ENCODE measurements around the gene CDC42EP3.

The CDC42EP3 gene, protein sequence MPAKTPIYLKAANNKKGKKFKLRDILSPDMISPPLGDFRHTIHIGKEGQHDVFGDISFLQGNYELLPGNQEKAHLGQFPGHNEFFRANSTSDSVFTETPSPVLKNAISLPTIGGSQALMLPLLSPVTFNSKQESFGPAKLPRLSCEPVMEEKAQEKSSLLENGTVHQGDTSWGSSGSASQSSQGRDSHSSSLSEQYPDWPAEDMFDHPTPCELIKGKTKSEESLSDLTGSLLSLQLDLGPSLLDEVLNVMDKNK

DNA sequence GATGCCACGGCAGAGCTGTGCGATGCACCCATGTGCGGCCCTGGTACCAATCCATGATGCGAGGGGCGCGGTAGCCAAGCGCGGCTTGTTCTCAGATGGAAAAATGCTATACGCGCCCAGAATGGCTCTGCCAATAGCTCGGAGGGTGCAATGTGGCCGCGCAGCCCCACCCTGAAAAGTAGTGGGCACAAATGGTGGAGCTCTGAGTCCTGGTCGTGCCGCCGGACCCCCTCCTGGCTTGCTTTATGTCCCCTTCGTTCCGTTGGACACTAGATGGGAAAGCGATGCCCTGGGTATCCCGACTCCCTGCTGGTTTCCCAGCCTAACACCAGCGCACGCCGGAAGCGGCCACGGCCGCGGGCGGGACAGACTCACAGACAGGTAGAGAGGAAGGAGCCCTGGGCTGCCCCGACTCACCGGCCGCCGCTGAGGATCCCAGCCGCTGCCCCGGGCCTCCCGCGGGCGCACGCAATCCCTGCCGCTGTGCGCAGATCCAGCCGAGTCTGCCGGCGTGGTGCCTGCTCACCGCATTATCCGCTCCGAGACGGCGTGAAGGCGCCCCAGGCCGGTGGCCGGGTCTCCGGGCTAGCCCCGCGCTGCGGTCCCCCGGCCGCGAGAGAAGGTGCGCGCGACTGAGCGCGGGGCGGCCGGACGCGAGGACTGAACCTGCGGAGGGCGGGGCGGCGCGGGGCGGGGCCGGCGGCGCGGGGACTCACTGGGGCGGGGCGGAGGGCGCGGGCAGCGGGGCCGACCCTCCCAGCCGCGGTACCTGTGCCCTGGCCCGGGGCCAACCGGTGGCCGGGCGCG lies at the start of gene CDC42EP3:
Gene CDC42EP3 (minus strand): TSS at position 634 of the 807 bp plus-strand sequence. CDS start 25,055 bp downstream, outside the sequence.
- DNase-seq = peak; percentile 40

DNA sequence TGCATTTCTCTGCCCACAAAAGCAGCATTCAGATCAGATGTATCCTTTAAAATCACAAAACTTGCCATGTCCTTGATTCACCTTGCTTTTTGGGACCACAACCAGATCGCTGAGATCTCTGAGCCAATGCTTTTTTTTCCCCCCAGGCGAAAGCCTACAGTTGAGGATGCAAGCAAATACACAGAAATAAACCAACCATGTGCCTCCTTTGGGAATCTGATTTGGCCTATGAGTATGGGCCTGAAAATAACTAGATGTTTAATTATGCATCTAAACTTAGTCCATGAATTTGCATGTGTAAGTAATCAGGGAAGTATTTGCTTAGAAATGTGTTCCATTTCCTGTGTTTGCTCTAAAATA lies 49.7 kb upstream of the CDC42EP3 start:
- no peak for DNase-seq

DNA sequence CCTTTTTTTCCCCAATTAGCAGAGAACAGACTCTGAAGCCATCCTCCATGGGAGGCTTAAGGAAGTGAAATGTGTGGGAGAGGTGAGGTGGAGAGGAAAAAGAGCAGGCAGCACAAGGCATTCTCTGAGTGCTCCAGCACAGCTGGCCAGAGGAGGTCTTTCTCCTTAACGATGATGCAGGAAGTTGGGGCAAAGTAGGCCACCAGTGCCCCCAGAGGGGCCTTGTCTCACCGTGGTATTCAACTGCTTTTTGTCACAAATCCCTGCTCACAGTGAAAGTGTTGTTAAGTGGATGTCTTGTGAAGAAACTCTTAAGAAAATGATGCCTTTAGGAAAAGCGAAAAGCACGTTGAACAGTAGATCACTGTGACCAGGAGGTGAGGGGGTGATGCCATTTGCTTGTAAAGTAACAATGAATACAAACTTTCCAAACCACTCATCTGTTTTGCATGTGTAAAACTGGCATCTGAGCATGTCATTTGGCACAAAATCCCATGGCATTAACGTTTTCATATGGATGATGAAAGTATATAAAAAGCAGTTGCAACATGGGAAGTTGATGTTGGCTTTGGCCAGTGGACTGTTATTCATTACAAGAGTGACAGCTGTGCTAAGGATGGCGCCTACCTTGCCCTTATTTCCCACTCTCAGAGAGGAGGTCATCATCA lies 49.2 kb upstream of the CDC42EP3 start:
- no peak for DNase-seq

DNA sequence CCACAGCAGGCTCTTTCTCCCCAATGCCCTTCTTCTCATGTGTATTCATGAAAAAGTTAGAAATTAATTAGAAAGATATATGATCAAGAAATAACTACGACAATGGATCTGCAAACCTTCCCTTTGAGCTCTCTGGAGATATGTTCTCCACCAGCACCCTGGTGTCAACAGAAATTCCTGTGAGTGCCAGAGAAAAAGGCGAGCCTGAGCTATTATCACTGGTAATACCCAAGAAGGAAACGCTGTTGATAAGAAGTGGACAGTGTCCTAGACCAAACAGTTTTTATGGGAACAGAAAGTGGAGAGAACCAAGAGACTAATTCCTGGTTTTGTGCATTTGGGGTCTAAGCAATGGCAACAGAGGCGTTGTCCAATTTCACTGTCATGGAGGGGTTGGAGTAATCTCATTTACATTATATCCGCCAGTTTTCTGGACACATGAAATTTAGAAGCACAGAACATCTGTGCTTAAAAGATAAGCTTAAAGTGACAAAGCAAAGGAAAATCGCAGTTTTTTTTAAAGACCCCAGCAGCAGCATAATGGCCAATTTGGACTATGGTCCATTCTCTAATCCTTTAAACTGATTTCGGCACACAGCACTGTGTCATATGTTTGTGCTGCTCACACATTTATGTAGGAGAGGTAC lies 47.2 kb upstream of the CDC42EP3 start:
- no peak for DNase-seq

DNA sequence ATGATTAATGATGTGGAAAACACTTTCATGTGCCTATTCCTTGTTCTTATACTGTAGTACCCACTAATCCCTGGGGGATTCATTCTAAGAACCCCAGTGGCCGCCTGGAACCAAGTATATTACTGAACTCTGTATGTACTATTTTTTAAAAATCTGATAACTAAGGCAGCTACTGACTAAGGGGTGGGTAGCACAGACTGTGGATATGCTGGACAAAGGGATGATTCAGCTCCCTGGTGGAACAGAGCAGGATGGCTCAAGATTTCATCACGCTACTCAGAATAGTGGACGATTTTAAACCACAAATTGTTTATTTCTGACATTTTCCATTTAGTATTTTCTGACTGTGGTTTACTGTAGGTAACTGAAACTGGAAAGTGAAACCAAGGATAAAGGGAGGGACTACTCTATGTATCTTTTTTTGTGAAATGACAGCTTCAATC lies 41.8 kb upstream of the CDC42EP3 start:
- DNase-seq = no peak

DNA sequence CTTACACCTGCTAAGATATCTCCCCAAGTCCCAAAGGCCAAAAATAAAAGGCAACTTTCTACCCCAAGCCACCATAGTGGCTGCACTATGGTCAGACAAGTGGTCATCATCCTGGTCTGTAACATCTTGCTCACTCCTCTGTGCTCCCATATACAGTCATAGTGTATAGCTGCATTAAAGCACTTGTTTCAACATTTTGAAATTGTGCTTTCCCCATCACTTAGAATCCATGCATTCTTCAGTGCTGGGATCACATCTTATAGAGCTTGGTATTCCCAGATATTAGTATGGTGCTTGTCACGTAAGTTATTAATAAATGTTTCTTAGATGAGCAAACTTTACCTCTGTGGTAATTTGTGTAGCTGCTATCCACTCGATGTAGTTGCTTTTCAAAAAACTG lies 40.4 kb upstream of the CDC42EP3 start:
- no peak for DNase-seq

DNA sequence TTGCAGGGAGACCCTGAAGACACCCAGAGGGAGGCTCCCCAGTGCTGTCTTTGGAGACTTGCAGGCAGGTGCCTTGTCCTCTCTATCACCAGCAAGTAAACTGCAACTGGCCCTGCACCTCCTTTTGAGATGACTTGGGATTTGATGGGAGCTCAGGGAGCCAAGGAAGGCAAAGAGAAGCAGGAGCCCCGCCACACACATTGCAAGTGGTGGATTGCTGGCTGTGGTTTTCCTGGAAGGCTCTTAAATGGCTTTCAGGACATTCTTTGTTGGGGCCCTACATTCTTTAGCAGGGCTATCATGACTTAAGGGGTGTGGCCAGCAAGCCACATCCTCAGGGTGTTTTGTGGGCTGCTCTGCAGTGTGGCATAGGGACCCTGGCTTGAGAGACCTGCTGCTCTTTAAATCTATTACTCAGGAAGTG lies 39.9 kb upstream of the CDC42EP3 start:
- DNase-seq = no peak

DNA sequence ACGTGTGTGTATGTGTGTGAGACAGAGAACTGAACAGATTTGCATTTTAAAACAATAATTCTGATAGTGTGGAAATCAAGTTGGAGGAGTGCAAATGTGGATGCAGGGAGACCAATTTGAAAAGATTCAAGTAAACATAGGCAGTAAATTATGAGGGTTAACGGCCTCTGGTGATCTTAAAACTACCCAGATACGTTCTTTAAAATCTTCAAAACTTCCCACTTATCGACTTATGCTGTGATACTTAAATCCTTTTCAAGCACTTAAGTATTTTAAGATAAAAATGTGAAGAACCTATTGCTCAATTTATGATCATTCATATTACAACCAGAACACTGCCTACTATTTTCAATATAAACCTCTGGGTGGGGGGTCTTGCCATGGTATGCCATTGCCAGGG lies 37.7 kb upstream of the CDC42EP3 start:
- DNase-seq = no peak

DNA sequence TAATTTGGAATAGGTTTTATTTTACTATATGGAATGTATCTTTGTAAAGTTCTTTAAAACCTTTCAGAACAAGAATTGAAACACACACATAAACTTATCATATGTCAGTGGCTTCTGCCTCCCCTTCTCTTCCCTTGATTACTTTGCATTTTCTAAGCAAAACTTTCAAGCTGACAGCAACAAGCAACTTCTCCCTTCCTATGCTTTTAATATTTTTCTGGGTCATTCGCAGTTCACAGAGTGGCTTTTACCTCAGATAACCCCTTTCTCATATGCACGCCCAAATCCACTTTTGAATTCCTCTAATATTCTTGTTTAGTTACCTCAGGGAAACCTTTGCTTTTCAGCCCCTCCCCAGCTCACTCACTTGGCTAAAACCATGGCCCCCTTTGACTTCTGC lies 36.7 kb upstream of the CDC42EP3 start:
- DNase-seq = no peak

DNA sequence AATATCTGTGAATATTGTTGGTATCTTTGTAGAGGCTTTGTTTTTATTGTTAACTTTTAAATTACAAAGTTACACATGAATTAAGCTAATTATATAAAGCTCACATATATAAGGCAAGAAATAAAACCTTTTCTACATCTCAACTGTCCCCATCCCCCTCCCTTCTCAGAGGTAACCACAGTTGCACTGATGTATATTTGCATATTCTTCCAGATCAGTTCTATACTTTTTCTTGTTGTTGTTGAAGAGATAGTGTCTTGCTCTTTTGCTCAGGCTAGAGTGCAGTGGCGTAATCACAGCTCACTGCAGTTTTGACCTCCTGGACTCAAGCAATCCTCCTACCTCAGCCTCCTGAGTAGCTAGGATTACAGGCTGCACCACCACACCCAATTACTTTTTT lies 36.0 kb upstream of the CDC42EP3 start:
- DNase-seq = no peak

DNA sequence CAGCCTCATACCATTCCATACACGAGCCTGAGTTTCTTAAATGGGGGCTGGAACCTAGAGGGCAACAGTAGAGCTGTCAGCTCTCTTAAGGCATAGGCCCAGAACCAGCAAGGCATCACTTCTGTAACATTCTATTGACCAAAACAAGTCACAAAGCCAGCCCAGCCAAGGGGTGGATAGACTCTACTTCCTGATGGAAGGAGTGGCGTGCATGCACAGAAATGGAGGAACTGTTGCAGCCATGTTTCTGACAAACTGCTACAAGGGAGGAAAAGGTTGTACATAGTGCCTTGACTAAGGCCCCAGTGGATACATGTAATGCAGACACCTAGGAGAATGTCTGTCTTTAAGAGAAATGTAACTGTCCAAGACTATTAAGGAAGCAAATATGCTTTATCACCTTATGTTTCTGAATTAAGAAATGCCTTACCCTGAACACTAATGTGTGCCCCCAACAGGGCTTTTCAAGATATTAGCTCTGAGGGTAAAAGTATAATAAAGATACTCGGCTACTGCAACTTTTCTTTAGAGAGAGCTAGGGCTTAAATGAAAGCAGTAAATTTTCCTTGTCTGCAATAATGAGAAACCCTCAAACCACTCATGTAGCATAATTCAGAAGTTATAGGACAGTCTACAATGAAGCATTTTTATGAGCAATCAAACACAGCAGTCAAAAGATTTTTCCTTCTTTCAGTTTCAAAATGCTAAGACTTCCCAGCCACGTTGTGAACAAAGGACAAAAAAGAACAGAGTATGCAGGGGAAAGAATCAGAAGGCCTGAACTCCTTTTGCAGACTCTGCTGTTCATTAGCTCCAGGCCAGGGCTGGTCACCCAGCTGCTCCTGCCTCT lies 35.1 kb upstream of the CDC42EP3 start:
- DNase-seq = no peak

DNA sequence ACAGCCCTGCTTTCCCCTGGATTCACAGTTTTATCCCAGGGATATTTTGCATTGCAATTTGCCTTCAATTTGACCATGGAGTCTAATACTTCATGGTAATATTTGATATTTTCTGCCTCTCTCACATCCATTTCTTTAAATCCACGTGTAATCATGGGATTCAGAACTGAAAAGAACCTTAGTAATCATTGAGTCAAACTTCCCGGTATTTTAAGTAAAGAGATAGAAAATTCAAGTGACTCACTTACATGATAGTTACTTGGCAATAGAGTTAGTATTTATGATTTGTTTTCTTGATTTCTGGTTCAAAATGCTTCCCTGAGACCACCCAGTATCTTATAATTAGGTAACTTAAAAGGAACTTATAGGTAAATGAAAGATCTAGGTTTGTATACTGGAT lies 33.7 kb upstream of the CDC42EP3 start:
- no peak for DNase-seq

DNA sequence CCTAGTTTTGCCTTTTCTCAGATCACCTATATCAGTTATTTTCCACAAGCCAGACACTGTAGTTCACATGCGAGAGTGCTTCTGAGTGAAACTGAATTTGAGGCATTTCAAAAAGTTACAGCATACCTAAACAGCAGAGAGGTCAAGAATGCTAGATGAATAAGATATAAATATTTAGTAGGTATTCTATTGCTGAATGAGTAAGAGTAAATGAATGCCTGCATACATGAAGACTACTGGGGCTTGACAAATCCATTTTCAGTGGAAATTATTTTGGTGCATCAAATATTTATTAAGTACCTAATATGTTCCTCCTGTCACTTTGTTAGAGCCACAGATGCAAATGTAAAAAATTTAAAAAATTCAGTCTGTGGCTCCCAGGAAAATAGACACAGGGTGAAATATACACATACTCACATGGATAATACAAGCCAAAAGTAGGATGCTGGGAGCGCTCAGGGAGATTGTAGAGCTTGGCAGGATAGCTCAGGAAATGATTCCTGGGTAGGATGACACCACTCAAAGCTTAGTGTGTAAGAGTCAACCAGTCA lies 27.6 kb upstream of the CDC42EP3 start:
- DNase-seq = no peak

DNA sequence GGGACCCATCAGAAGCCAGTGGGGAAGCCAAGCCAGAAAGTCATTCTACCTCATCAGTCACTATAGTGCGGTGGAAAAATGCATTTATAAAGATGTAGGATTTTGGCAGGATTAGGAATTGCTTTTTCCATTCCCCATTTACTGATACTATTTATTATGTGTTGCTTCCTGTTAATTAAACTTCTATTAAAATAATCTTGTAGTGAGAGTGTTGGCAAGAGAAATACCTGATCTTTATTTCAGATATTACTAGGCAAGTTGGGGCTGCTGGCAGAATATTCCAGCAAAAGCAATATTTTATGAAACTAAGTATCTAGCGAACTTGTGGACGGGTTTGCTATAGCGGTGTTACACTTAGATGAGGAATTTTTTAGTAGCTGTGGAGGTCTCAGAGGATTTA lies 23.9 kb upstream of the CDC42EP3 start:
- no peak for DNase-seq

DNA sequence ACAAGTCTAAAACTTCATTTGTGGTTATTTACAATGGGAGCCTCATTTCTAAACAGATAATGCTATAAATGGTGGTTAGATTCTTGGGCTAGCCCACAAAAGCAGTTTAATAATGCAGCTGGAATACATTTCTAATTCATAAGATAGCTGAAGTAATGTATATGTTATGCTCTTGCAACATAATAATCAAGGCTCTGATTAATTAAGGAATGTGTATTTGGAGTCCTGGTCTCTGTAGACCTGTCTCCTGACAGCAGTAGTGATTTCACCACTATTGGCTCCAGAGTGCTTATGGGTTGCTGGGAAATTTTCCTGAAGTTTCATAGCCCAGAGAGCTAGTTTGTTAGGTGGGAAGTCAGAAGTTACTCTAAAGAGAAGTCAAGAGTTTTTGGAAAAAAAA lies 21.3 kb upstream of the CDC42EP3 start:
- no peak for DNase-seq

DNA sequence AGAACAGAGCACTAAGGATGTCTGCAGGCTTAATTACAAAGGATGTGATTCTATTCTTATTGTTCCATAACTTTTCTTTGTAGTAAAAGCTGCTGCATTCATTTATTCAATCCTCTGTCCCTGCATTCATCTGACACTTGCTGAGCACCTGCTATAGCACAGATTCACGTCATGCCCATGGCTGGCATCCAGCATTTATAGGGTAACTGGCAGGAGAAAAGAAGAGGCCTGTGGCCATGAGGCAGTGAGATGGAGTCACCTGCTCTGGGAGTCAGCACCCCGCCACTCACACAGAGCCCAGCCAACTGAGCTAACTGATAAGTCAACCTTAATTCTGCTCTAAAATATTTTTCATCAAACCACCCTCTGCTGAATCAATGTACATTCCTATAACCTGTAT lies 18.3 kb upstream of the CDC42EP3 start:
- DNase-seq = no peak

DNA sequence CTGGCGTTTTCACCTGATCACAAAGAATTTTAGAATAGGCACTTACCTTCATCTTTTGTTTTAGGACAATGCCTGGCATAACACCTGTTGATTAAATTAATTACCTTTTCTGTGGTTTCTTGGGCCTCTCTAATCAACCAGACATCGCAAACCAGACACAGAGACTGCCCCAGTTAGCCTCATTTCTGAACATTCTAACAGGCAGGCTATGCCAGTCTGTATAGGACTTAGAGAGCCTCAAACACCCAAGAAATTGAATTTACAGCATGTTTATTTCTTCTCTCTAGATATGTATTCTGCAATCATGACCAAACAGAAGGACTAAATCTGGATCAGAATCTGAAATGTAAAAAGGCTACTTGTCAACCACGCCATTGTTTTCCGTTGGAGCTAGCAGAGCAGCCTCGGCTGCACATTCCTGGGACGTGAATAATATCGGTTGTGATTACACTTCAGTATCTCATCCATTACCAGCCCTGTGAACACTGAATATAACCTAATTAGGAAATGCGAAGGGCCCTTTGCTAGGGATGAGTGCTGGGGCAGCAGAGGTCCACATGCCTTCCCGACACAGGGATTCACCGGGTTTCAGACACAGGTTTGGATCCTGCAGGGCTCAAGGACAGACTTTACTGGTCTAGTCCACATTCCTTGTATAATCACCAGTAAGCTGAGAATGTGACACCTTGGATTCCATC lies 17.5 kb upstream of the CDC42EP3 start:
- DNase-seq = no peak

DNA sequence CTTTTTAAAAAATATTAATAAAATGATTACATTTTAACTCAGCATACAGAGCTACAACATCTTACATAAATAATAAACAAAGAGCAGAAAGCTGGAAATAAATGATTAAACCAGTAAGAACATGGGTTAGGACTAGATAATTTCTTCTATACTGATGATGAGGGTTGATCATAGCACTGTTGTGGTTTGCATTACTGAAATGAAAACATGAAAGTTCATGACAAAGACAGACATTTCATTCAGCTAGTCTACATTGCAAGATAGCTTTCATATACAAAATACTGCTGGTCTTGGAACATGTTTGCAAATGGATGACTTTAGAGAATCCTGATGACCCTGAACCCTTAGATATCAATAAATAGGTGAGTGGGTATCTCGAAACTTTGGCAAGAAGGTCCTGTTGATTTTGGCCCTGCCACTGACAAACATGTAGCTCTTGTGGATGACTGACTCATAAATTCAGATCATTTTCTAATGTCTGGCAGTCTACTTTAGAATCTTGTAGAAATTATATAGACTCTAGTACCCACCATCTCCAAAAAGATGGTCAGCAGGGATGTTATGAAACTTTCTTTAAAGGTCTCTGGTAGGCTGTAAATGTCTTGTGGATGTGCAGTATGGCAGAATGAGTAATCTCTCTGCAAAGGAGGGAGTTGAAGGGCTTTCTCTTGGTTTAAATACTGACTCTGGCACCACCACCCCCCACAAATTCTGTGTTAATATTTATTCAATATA lies 15.5 kb upstream of the CDC42EP3 start:
- DNase-seq = no peak

DNA sequence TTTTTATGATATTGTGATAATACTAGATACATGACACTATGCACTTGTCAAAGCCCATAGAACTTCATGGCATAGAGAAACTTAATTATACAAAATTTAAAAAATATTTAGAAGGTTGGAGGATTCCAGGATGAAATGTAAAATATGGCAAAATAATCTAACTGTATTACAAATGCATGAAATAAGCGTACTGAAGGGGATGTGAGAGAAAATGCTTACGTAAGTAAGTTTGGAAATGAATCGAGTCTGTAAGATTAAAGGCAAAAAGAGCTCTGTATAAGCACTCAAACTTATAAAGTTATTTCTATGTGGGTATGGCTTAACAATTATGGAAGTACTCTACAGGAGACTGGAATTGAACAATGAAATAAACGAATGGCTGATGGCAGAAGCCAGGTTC lies 13.4 kb upstream of the CDC42EP3 start:
- no peak for DNase-seq

DNA sequence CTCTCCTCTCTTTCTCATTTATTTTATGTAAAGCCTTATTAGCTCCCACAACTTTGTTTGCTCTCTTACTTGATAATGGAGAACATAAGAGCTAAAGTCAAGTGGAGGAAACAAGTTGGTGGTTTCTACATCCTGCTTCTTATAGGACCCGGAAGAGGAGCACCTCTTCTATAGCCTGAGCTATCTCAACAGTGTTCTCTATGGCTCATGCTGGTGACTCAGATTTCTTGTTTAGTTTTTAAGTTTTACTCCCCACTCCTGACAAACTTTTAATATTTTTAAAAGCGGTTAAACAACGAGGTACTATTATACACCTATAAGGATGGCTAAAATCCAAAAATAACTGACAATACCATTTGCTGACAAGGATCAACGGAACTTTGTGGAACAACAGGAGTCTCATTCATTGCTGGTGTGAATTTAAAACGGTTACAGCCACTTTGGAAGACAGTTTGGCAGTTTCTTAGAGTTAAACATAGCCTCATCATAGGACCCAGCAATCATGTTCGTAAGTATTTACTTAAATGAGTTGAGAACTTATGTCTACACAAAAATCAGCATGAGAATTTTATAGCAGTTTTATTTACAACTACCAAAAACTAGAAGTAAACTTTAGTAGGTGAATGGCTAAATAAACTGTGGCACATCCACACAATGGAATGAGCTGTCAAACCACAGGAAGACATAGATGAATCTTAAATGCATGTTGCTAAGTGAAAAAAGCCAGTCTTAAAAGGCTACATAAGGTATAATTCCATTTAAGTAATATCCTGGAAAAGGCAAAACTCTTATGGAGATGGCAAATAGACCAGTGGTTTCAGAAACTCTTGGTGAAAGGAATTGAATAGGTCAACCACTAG lies 12.7 kb upstream of the CDC42EP3 start:
- no peak for DNase-seq
